ENCODE results near the gene VPS41.

DNA sequence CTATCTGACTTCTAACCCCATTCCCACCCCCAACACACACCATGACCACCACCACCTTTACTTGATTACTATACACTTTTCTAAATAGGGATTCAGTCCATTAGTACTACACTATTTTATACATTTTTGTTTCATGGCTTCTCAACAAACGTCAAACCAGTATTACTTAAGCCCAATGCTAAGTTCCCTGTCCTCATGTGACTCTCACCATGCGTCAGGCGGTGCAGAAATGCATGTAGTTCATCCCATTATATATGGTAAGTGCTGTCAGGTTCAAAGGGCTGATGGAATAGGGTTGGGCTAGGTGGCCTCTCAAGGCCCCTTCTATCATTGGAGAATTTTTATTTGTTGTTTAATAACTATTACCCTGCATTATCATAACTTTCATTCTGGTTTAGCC lies 19.5 kb upstream of the VPS41 start:
- TF ChIP-seq CTCF (IDR thresholded peaks at IDR 0.05; ENCODE audit: low read depth, low read length, missing input control) (no peak), TAF1 (conservative IDR thresholded peaks at IDR 0.05) (no peak), RXRA (IDR thresholded peaks at IDR 0.05) (no peak), RAD21 (IDR thresholded peaks at IDR 0.05) (no peak), REST (IDR thresholded peaks at IDR 0.05) (no peak)
- TF ChIP-seq, protein P1, sequence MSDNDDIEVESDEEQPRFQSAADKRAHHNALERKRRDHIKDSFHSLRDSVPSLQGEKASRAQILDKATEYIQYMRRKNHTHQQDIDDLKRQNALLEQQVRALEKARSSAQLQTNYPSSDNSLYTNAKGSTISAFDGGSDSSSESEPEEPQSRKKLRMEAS (IDR thresholded peaks at IDR 0.05): no peak

All from liver (tissue), 3 donors.